Measurements from ENCODE around the gene QSOX2.

QSOX2 gene

DNA sequence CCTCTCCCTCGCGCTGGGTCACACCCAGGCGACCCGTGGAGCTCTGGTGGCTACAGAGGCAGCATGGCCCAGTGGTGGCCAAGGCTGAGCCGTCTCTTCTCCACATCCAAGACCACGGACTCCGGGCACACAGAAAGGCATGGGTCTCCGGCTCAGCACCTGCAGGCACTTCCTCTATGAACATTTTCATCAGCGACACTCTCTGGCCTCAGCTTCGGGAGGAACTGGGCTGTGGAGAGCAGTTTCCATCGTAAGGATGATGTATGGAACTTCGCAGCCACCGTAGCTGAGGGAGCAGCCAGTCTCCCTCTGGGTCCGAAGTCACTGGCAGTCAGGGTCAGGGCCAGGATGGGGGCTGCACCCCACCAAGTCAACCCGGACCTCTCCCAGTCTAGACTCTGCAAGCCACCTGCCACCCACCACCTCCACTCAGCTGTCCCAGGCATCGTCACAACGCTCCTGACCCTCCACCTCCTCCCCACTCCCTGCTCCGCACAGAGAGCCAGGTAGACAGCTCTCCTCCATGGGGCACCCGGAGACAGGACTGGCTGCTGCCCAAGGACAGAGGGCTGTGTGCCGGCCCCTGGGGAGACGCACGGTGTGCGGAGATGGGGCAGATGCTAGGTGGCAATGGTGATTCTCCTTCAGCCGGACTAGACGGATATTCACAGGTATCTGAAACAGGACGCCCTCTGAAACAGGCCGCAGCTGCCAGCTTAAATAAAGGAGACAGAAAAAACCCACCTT lies 9.7 kb downstream of the QSOX2 start:
- no peak for DNase-seq

DNA sequence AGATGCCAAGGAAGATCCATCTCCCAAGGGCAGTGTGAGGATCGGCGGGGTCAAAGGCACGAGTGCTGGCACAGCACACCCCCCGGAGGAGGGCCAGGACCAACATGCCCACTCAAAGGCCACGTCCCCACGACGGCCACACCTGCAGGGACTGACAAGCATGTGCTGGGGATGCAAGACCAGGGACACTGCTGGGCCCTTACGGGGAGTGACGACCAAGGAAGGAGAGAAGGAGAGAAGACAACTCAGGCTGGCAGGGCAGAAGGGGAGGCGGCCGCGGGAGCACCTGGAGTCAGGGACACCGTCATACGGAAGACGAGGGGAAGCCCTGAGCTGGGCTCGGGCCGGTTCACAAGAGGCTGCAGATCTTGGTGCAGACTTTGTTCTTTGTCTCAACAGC lies 10.4 kb downstream of the QSOX2 start:
- no peak for DNase-seq

DNA sequence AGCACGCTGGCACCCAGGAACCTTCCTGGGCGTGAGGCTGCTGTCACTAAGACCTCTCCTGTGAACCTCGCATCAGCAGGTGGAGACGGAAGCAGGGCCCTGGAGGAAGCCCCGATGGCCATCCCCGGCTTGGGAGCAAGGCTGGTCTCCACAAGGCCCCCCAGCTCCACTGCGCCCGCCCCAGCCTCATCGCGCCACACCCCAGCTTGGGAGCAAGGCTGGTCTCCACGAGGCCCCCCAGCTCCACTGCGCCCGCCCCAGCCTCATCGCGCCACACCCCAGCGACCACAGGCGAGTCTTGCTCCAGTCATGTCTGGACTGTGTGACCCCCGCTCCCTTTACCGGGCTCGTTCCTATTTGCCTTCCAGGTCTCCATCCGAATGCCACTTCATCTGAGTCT lies 11.0 kb downstream of the QSOX2 start:
- no peak for DNase-seq

DNA sequence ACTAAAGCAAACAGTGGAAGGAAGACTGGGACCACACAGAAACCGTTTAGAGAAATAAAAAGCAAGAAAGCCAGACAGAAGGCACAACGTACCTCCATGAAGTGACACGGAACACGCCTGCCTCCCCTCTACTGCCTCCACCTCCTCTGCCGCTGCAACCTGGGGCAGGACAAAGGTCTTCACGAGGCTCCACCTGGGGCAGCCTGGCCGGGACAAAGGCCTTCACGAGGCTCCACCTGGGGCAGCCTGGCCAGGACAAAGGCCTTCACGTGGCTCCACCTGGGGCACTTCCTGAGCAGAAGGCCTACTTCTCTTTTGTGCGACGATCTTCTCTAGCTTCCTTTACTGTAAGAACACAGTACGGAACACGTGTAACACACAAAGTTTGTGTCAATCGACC lies 11.7 kb downstream of the QSOX2 start:
- DNase-seq, result no peak

DNA sequence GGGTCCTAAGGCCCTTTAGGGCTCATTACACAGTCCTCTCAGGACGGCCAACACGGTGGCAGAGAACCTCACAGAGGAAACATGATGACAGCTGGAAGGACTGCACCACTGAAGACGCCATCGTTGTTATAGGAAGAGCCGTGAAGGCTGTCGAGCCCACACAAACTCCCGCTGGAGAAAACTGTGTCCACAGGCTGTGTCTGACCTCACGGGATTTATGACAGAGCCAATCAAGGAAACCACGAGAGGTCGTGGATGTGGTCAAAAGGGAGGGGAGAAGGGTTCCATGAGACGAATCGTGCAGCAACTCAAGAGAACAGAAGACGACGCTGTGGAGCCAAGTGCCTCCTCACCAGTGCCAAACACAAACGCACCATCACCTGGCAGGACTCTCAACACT lies 12.2 kb downstream of the QSOX2 start:
- DNase-seq, result no peak

DNA sequence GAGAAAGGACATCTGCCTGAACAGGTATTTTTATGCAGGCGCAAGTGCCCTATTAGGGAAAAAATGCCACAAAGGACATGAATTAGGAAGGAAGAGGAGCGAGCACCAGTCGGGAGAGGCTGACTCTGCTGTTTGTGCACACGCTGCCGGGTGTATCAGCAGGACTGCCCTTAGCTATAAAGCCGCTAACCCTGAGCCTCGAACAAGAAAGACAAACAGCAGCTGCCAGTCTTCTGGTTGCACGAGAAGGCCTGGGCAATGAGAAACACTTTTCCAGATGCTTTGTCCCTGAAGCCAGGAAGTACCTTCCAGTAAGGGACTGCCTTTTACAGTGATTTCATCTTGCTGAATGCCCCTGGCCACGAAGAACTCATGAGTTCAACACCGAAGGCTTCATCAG lies 12.6 kb downstream of the QSOX2 start:
- DNase-seq, result no peak

DNA sequence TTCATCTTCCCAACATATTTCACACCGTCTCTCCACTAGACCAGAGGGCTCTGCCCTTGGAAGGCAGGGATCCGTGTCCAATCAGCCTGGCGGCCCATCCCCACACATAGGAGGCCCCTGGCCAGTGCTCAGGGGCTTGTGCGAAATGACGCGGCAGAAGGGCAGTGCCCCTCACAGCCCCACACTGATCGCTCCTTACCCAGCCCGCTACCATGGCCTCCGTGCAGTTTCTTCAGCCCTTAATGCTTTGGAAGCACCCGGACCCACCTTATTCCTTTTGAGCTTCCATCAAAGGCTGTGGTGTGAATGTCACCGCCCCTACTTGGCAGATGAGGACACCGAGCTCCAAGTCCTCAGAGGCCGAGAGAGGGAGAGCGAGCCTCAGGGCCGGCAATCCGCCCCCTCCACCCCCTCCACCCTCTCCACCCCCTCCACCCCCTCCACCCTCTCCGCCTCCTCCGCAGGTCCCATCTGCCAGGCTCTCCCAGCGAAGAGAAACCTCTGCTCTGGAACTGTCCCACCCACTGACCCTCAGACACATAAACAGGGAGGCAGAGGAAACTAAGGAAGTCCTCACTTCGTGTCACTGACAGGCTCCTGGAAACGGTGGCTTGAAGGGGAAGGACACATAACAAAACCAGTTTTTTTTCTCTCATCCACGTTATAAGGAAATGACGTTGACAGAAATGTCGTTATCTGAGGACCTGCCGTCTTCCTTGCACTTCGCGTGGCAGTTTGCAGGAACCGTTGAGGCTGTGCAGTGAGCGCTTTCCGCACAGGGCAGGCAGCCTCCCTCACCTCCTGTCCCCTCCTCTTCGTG lies 13.9 kb downstream of the QSOX2 start:
- no peak for DNase-seq

DNA sequence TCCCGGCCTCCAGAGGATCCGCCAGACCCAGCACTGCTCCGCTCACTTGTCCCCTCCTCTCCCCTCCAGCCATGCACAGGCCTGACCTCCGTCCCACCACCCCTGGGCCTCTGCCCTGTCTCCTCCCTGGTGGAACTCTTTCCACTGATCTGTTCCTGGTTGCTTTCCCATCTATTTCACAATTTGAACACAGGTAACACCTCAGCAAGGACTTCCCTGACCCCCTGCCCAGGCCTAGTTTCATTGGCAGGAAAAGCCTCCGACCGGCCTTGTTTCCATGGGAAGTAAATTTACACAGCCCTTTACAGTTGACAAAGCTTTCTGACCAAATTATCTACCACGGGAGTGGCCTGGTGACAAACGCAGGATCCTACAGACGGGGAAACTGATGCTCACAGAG lies 14.8 kb downstream of the QSOX2 start:
- no peak for DNase-seq

DNA sequence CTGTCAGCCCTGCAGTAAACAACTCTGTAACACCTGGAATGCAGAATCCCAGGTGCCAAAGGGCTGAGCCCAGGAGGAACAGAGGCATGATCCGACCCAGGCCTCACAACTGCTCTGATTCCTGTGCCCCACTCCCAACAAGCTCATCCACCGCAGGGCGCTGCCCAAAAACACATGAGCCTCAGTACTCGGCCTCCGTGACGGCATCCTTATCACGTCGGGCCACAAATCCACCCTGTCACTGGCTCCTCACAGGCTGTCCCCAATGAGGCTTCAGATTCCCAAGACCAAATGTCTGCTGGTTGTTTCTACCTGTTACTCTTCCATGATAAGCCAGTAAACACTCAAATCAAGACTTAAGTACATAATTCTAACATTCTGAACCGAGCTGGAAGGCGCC lies 15.2 kb downstream of the QSOX2 start:
- no peak for DNase-seq

DNA sequence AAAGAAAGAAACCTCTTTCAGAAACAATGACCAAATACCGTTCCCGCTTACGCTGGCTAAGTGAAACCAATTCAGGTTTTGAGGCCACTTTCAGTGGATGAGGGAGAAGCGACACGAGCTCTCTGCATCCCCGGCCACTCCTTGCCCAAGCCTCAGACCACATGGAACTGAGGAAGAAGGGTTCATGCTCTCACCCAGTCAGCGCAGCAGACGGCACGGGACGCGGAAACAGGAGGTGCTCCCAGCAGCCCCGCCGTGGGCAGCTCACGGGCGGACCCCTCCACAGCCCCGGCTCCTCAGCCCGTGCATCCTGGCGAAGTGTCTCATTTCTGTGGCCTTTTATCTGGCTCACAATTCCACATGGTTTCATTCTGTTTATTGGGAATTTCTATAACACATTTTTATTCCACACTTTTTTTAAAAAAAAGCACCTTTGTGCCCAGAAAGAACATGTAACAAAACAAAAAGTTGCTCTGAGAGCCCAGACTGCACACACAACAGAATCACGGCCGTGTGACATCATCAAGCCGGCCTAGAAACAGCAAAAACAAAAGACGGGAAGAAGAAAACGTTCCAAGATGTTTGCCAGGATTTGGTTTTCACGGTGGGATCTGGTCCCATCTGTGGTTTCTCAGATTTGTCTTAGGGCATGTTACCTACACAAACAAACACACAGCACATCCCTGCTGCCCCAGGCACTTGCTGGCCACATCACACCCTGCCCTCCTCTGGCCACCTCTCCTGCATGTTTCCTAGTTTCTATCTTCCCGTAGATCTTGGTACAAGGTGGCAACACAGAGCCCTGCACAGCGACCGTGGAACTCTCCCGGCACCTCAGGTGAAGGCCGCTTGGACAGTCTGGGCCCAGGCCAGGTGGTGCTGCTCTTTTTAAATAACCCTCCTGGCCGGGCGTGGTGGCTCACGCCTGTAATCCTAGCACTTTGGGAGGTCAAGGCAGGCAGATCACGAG lies 16.2 kb downstream of the QSOX2 start:
- no peak for DNase-seq

DNA sequence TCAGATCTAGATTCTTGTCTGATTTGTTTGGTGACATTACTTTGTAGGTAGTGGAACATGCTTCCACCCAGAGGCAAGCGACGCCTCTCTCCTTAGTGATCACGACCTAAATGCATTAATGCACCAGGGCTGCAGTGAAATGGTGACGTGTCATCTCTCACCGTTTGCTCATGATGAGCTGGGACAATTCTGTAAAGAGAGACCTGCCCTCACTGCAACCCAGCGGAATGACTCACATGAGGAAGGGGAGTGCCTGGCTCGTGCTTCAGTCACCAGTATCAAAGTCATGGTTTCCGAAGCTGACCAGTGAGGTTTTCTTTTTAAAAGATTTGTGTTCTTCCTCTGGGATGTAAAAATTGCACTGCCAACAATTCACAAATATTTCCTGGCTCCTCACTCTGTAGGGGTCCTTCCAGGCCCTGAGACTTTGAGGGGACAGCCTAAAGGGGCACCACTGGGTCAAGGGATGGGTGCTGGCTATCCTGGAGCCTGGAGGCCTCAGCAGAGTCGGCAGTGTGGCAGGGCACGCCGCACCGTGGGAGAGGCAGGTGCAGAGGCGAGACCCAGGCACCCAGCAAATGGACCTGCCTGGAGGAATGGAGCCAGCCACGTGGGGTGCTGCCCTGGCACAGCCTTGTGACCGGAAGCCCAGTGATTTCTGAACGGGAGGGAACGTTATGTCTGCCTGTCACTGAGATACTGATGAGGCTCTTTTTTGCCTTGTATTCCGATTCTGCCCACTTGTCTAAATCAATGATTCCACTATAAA lies 17.3 kb downstream of the QSOX2 start:
- DNase-seq, result no peak

DNA sequence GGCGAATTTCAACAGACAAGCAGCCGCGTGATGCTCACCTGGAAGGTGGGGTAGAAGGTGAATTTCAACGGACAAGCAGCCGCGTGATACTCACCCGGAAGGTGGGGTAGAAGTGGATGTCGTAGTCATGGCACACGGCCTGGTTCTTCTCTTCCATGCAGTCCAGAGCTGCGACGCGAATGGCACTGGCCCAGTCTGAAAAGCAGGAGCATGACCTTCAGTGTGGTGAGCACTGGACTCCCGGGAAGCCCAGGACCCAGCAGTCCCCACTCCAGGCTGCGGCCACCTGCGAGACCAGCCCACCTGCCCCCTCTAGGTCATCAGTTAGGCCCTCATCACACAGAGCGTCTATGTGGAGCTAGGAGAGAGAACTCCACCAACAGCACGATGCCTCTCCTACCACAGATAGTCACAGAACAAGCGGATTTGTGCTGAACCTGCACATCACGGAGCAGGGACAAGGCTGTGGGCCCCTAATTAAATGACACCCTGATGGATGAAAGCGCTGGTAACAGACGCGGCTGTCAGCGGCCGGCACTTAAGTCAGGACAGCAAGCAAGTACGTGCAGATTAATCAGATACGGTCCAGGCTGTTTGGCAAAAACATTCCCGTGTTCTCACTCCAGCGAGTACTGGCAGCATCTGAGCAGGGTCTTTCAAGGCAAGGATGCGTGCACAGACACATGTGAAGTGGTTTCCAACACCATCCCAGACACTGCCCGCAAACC lies 18.8 kb downstream of the QSOX2 start:
- DNase-seq, result no peak

DNA sequence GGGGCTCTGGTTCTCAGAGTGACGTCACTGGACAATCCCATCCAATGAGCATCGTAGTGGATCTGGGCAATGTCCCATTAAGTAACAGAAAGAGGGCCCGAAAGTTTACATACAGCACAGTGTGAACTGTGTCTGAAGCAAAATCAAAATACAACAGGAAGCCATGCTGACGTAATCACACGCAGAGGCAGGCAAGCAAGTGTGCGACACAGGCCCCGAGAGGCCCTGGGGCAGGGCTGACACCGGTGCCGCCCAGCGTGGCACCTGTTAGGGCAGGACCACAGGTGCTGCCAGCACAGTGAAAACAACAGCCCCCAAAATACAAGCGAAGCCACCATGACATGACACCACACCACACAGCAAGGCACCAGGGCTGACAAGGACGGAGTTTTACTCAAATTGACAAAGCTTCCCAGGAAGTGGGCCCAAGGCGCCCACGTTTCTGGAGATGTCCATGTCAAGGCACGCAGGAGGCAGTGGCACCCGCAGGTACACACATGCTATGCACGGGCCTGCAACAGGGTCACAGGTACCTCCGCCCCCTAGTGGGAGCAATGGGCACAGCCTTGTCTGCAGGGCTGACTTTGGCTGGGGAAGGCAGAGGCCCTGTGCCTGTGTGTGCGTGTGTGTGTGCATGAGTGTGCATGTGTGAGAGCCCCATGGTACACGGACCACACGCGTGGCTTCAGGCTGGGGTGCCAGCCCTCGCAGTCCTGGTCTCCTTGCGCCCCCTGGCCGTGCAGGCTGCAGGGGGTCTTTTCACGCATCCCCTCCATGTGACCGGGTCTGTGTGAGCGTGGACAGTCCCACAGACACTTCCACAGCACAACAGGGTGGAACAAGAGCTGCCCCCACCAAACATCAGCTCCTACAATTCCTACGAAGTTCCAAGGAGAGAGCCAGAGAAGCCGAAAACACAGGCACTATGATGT lies 19.6 kb downstream of the QSOX2 start:
- peak; percentile 53 for DNase-seq

DNA sequence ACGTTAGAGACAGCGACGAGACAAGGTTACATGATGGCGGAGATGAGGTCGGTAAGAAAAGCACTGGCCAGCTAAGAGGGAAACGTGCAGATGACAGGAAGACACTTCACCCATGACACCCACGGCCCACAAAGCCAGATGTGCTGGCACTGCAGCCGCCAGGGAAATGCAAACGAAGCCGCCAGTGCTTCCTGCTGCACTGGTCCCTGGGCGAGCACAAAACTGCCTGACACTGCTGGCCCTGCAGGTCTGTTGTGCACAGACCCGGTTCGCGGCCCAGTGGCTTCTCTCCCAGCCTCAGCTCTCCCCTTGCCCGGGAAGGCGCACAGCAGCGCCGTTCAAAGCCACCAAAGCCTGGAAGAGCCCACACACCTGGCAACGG lies 20.3 kb downstream of the QSOX2 start:
- DNase-seq, result no peak

DNA sequence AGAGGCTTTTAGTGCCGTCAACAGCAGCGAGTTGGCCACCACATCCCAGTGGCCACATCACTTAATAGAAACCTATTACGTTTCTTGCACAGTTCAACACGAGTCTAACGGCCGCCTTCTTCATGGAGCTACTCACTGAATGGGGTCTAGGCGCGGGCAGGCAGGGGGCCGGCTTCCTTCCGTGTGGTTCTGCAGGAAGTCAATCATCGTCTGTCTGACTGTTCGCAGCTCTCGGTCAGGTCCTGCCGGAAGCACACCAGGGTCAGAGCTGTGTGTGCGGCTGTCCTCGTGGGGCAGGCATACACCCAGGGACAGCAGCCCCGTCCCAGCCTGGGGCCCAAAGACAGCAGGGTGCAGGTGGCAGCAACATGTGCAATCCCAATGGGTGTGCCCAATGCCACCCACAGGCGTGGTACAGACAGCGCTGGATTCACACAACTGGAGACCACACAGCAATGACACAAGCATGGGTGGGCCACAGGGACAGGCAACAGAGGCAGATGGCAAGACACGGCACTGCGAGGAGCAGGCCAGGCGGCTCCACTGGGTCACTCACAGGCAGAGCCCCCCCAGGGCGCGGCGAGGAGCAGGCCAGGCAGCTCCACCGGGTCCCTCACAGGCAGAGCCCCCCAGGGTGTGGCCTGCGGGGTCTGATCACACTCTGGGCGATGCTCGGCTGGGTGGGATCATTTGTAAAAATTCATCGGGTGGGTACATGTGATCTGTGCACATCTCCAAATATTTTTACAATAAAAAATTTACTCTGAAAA lies 21.6 kb downstream of the QSOX2 start:
- no peak for DNase-seq

DNA sequence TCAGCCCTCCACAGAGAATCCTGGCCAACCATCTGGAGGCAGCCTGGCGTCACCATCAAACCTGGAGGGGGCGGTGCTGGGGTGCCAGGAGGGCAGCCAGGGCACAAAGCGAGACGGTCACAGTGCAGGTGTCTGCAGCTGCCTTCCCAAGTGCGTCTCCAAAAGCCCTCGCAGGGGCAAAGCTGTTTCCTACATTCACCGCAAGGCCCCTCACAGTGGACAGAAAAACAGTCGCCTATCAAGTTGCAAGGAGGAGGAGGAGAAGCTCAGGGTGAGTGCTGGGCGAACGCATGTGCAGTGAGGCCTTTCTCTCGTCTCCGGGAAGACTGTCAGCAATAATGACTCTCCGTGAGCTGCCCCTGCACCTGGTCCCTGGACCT lies 22.7 kb downstream of the QSOX2 start:
- DNase-seq, result no peak

DNA sequence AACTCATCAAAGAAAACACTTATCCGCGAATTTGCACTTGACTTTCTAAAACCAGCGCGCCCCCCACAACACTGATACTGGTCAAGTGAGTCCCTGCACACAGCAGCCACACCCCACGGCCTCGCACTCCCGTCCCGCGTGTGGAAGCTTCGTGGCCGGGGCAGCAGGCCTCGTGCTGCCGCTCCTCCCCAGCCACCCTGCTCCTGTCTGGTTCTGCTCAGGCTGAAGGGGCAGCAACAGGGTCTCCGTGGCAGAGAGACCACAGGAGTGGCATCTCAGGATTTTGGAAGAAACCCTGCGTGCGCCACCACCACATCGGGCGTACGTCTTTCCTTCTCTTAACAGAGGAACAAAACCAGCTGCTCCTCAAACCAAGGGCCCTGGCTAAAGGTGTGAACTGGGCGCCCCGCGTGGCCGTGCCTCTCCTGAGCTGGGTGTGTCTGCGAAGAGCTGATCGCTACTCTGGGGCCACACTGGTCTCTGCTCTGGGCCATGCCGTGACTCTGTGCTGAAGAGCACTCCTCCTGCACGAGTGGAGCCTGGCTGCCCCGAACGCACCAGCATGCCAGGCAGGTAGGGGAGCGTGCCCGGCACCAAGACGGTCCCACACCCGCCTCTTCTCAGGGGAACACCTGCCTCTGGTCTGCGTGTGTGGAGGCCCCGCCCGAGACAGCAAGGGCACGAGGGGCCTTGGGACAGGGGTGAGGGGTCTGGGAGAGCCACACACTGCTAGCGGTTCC lies 23.3 kb downstream of the QSOX2 start:
- no peak for DNase-seq

DNA sequence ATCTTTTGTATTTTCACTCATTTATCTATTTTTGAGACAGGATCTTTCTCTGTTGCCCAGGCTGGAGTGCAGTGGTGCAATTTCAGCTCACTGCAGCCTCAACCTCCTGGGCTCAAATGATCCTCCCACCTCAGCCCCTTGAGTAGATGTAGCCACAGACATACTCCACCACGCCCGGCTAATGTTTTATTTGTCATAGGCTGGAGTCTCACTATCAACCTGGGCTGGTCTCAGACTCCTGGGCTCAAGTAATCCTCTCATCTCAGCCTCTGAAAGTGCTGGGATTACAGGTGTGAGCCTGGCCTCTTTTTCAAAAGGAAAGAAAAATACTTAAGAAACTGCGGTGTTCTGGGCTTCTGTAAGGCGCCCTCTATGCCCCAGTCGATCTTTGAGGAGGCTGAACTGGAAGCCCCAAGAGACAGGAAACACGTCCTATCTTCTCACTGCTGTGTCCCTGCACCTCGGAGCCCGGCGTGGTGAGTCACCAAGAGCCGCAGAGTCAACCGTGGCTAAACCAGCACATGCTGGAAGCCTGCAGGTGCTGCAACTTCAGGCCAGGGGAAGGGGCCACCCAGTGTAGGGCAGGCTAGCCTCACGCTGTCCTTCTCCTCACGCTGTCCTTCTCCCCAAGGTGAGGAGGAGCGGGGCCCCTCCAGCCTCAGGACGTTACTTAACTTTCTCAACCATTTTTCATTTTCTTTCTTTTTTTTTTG lies 25.4 kb downstream of the QSOX2 start:
- no peak for DNase-seq

DNA sequence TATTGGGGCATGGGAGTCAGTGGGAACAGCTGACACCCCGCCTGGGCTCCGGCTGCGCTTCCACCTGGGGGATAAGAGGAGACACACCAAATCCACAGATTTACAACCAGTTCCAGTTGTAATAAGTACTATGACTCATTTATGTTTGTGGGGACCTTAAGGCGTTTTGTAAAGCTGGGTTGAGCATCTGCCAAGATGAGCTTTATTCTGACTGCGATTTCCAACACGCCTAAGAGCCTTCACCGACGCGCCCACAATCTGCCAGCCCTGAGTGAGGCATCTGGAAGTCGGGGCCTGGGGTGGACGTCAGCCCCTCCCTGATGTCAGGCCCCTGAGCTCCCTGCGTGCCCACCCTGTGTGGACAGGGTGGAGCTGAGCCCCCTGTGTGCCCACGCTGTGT lies 26.3 kb downstream of the QSOX2 start:
- DNase-seq, result no peak
